Activated naive CD8-positive, alpha-beta T cell treated with anti-CD3 and anti-CD28 coated beads for 36 hours (primary cell): ENCODE data around the gene LYPD1. TPM values are rescaled to one million over a fixed set of nuclear protein-coding genes. Genes with fewer than 3 reads are reported as not detected.

Experiments
- DNase-seq: peaks from one replicate; pipeline ENCODE4 v3.0.0; 2021
- H3K27ac Mint-ChIP-seq: one replicate; pipeline ENCODE4 v1.8.0; 2022; ENCODE audit warnings: mild to moderate bottlenecking, moderate library complexity, mixed read lengths
- H3K27me3 Mint-ChIP-seq: one replicate; pipeline ENCODE4 v1.8.0; 2022; ENCODE audit warnings: mild to moderate bottlenecking, mixed read lengths
- H3K36me3 Mint-ChIP-seq: one replicate; pipeline ENCODE4 v1.8.0; 2021; ENCODE audit warnings: mild to moderate bottlenecking, mixed read lengths
- H3K4me1 Mint-ChIP-seq: one replicate; pipeline ENCODE4 v1.8.0; 2021; ENCODE audit warnings: mixed read lengths
- H3K4me3 Mint-ChIP-seq: one replicate; pipeline ENCODE4 v1.8.0; 2022; ENCODE audit warnings: mild to moderate bottlenecking, moderate library complexity, mixed read lengths
- H3K9me3 Mint-ChIP-seq: one replicate; pipeline ENCODE4 v1.8.0; 2022; ENCODE audit warnings: mixed read lengths
- total RNA-seq, 2 experiments: library from RNA; stranded (reverse); gene quantifications; one replicate each; pipeline ENCODE4 v1.2.3, GENCODE V29; 2021

Gene LYPD1
- total RNA-seq, 2 experiments from 2014 or later: not detected

- Mint-ChIP-seq H3K27me3 (peaks cover 6% of the 10 kb centered on the region), H3K36me3 (no peaks in the 10 kb centered on the region), H3K4me1 (no peaks in the 10 kb centered on the region), H3K4me3 (no peak overlapping the region), H3K27ac (no peak overlapping the region), H3K9me3 (no peaks in the 10 kb centered on the region)
- DNase-seq: no peak
Observed at GRCh38 chr2:132652474-132652873, 17.5 kb downstream of the LYPD1 start.

GRCh38 chr2:132651115-132652045 is 18.6 kb downstream of the LYPD1 start:
- H3K4me1 Mint-ChIP-seq: no peaks in the 10 kb centered on the region
- no peak overlapping the region for H3K27ac Mint-ChIP-seq
- H3K4me3 Mint-ChIP-seq: no peak overlapping the region
- DNase-seq: no peak
- no peaks in the 10 kb centered on the region for H3K36me3 Mint-ChIP-seq
- peaks cover 12% of the 10 kb centered on the region for H3K27me3 Mint-ChIP-seq
- H3K9me3 Mint-ChIP-seq: no peaks in the 10 kb centered on the region

- H3K9me3 Mint-ChIP-seq: no peaks in the 10 kb centered on the region
- H3K4me3 Mint-ChIP-seq: no peak overlapping the region
- H3K27ac Mint-ChIP-seq: no peak overlapping the region
- H3K36me3 Mint-ChIP-seq: no peaks in the 10 kb centered on the region
- no peak for DNase-seq
- peaks cover 26% of the 10 kb centered on the region for H3K27me3 Mint-ChIP-seq
- H3K4me1 Mint-ChIP-seq: no peaks in the 10 kb centered on the region
Observed at GRCh38 chr2:132646540-132647108, 23.4 kb downstream of the LYPD1 start.

- no peak for DNase-seq
- Mint-ChIP-seq H3K36me3 (no peaks in the 10 kb centered on the region), H3K9me3 (no peaks in the 10 kb centered on the region), H3K4me1 (no peaks in the 10 kb centered on the region), H3K4me3 (no peak overlapping the region), H3K27me3 (peaks cover 25% of the 10 kb centered on the region), H3K27ac (no peak overlapping the region)
Observed at GRCh38 chr2:132645722-132646539, 24.1 kb downstream of the LYPD1 start.

GRCh38 chr2:132645176-132645575 is 24.8 kb downstream of the LYPD1 start:
- H3K36me3 Mint-ChIP-seq: no peaks in the 10 kb centered on the region
- DNase-seq: no peak

GRCh38 chr2:132642415-132642814 is 27.6 kb downstream of the LYPD1 start:
- Mint-ChIP-seq H3K4me1 (no peaks in the 10 kb centered on the region), H3K9me3 (no peaks in the 10 kb centered on the region), H3K4me3 (no peak overlapping the region), H3K36me3 (no peaks in the 10 kb centered on the region), H3K27ac (no peak overlapping the region), H3K27me3 (peaks cover 20% of the 10 kb centered on the region)
- no peak for DNase-seq

More at GRCh38 chr2:132645176-132645575, 24.8 kb downstream of the LYPD1 start:
- no peak overlapping the region for H3K27ac Mint-ChIP-seq
- no peaks in the 10 kb centered on the region for H3K4me1 Mint-ChIP-seq
- peaks cover 20% of the 10 kb centered on the region for H3K27me3 Mint-ChIP-seq
- no peaks in the 10 kb centered on the region for H3K9me3 Mint-ChIP-seq
- no peak overlapping the region for H3K4me3 Mint-ChIP-seq

GRCh38 chr2:132641819-132642218 is 28.2 kb downstream of the LYPD1 start:
- H3K27ac Mint-ChIP-seq: no peak overlapping the region
- no peaks in the 10 kb centered on the region for H3K4me1 Mint-ChIP-seq
- H3K9me3 Mint-ChIP-seq: no peaks in the 10 kb centered on the region
- H3K27me3 Mint-ChIP-seq: peaks cover 17% of the 10 kb centered on the region
- no peak for DNase-seq
- H3K36me3 Mint-ChIP-seq: no peaks in the 10 kb centered on the region
- no peak overlapping the region for H3K4me3 Mint-ChIP-seq

- H3K9me3 Mint-ChIP-seq: peaks cover 2% of the 10 kb centered on the region
- peaks cover 4% of the 10 kb centered on the region for H3K27me3 Mint-ChIP-seq
- DNase-seq: no peak
- no peak overlapping the region for H3K27ac Mint-ChIP-seq
- H3K4me1 Mint-ChIP-seq: no peaks in the 10 kb centered on the region
- H3K4me3 Mint-ChIP-seq: no peak overlapping the region
- H3K36me3 Mint-ChIP-seq: no peaks in the 10 kb centered on the region
Observed at GRCh38 chr2:132640116-132640515, 29.9 kb downstream of the LYPD1 start.

- no peak for DNase-seq
- Mint-ChIP-seq H3K36me3 (no peaks in the 10 kb centered on the region), H3K9me3 (peaks cover 3% of the 10 kb centered on the region), H3K4me3 (no peak overlapping the region), H3K4me1 (no peaks in the 10 kb centered on the region), H3K27me3 (no peaks in the 10 kb centered on the region), H3K27ac (no peak overlapping the region)
Observed at GRCh38 chr2:132638313-132639040, 31.5 kb downstream of the LYPD1 start.

- H3K27ac Mint-ChIP-seq: no peak overlapping the region
- DNase-seq: no peak
- no peaks in the 10 kb centered on the region for H3K27me3 Mint-ChIP-seq
- H3K4me3 Mint-ChIP-seq: no peak overlapping the region
- H3K36me3 Mint-ChIP-seq: no peaks in the 10 kb centered on the region
- H3K4me1 Mint-ChIP-seq: no peaks in the 10 kb centered on the region
- peaks cover 3% of the 10 kb centered on the region for H3K9me3 Mint-ChIP-seq
Observed at GRCh38 chr2:132636346-132636745, 33.7 kb downstream of the LYPD1 start.

- H3K36me3 Mint-ChIP-seq: no peaks in the 10 kb centered on the region
- no peak overlapping the region for H3K27ac Mint-ChIP-seq
- no peak for DNase-seq
- H3K9me3 Mint-ChIP-seq: peaks cover 3% of the 10 kb centered on the region
- no peaks in the 10 kb centered on the region for H3K4me1 Mint-ChIP-seq
- no peaks in the 10 kb centered on the region for H3K27me3 Mint-ChIP-seq
- H3K4me3 Mint-ChIP-seq: no peak overlapping the region
Observed at GRCh38 chr2:132633635-132634034, 36.4 kb downstream of the LYPD1 start.

GRCh38 chr2:132632000-132632649 is 37.9 kb downstream of the LYPD1 start:
- no peaks in the 10 kb centered on the region for H3K36me3 Mint-ChIP-seq
- peaks cover 3% of the 10 kb centered on the region for H3K9me3 Mint-ChIP-seq
- DNase-seq: no peak
- no peaks in the 10 kb centered on the region for H3K27me3 Mint-ChIP-seq
- no peaks in the 10 kb centered on the region for H3K4me1 Mint-ChIP-seq
- no peak overlapping the region for H3K27ac Mint-ChIP-seq
- no peak overlapping the region for H3K4me3 Mint-ChIP-seq

- H3K36me3 Mint-ChIP-seq: no peaks in the 10 kb centered on the region
- no peaks in the 10 kb centered on the region for H3K4me1 Mint-ChIP-seq
Observed at GRCh38 chr2:132627536-132627935, 42.5 kb downstream of the LYPD1 start.

GRCh38 chr2:132623096-132623839 is 46.7 kb downstream of the LYPD1 start:
- H3K27ac Mint-ChIP-seq: no peak overlapping the region
- H3K36me3 Mint-ChIP-seq: no peaks in the 10 kb centered on the region
- H3K4me1 Mint-ChIP-seq: no peaks in the 10 kb centered on the region
- peaks cover 1% of the 10 kb centered on the region for H3K9me3 Mint-ChIP-seq
- H3K4me3 Mint-ChIP-seq: no peak overlapping the region
- H3K27me3 Mint-ChIP-seq: peaks cover 3% of the 10 kb centered on the region
- no peak for DNase-seq

More at GRCh38 chr2:132627536-132627935, 42.5 kb downstream of the LYPD1 start:
- no peak overlapping the region for H3K27ac Mint-ChIP-seq
- H3K27me3 Mint-ChIP-seq: peaks cover 3% of the 10 kb centered on the region
- peaks cover 1% of the 10 kb centered on the region for H3K9me3 Mint-ChIP-seq
- DNase-seq: no peak
- no peak overlapping the region for H3K4me3 Mint-ChIP-seq
